HUES6 (cell line): Measurements from ENCODE around the gene ZNF394.

Experiments used
- H3K27ac ChIP-seq: 2 replicates; pipeline ENCODE4 v1.7.0; 2013; ENCODE audit warnings: low read depth, mild to moderate bottlenecking, low read length, inconsistent platforms
- H3K27me3 ChIP-seq: 2 replicates; pipeline ENCODE4 v1.6.1; 2013; ENCODE audit warnings: low read length; ENCODE audit not compliant: control insufficient read depth, insufficient read depth
- H3K36me3 ChIP-seq: 2 replicates; pipeline ENCODE4 v1.6.1; 2013; ENCODE audit warnings: low read length; ENCODE audit not compliant: control insufficient read depth, insufficient read depth
- H3K4me1 ChIP-seq: 2 replicates; pipeline ENCODE4 v1.6.1; 2013; ENCODE audit warnings: low read length; ENCODE audit not compliant: control insufficient read depth, insufficient read depth
- H3K4me3 ChIP-seq: 2 replicates; pipeline ENCODE4 v1.5.1; 2013; ENCODE audit warnings: low read depth, low read length
- H3K9ac ChIP-seq: one replicate; pipeline ENCODE4 v1.6.1; 2013; ENCODE audit warnings: mild to moderate bottlenecking, low read length
- H3K9me3 ChIP-seq: 2 replicates; pipeline ENCODE4 v1.6.1; 2013; ENCODE audit warnings: low read depth, low read length; ENCODE audit not compliant: control insufficient read depth, insufficient read depth

The ZNF394 gene

DNA sequence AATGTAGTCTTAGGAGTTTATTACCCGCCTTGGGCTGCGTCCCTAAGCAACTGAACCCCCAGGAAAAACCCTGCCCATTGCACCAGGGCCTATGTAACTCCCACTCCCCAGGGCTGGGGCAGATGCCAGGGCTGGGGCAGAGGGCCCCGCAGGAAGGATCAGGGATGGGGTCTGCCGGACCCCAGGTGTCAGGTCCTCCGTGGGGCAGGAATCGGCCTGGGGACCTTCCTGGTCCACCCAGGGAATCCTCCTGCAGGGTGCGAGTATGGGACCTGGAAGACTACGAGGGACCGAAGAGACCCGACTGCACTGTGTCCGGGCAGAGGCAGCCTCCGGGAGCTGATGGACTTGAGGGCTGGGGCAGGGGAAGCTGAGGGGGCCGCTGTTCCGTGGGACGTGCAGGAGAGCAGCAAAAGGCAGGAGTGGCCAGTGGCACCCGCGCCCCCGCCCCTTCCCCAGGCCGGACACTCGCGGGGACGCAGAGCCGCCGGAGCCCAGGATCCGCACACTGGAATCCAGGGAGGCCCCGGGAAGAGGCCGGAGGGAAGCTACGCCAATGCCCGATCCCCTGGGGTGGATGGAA lies 31.7 kb downstream of the ZNF394 start:
- H3K27ac ChIP-seq = no peak overlapping the region
- peaks cover 6% of the 10 kb centered on the region for H3K36me3 ChIP-seq
- no peak overlapping the region for H3K9ac ChIP-seq
- no peaks in the 10 kb centered on the region for H3K9me3 ChIP-seq
- H3K4me1 ChIP-seq = 0 out of 2 replicates have a peak, but pooled peaks cover 4% of the 10 kb centered on the region
- no peaks in the 10 kb centered on the region for H3K27me3 ChIP-seq
- no peak overlapping the region for H3K4me3 ChIP-seq

DNA sequence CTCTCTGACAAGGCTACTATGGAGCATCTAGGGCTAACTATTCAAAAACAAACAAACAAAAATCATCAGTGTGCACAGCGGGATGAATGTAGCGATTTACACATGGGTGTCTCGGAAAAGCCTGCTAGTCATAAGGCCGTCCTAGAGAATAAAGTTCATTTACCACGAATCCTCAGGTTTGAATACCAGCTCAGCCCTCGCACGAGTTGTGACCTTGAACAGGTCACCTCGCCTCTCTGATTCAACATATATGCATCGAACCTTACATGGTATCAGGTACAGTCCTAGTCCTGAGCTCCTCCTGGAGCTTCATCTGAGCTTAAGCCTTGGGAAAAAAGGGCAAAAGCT lies 34.7 kb downstream of the ZNF394 start:
- H3K4me1 ChIP-seq = 0 out of 2 replicates have a peak, but pooled peaks cover 4% of the 10 kb centered on the region
- no peaks in the 10 kb centered on the region for H3K9me3 ChIP-seq
- H3K4me3 ChIP-seq = peak overlapping the region; percentile 96
- H3K36me3 ChIP-seq = peaks cover 27% of the 10 kb centered on the region
- H3K27ac ChIP-seq = peak overlapping the region; percentile 93
- no peaks in the 10 kb centered on the region for H3K27me3 ChIP-seq
- H3K9ac ChIP-seq = peak overlapping the region; percentile 97

DNA sequence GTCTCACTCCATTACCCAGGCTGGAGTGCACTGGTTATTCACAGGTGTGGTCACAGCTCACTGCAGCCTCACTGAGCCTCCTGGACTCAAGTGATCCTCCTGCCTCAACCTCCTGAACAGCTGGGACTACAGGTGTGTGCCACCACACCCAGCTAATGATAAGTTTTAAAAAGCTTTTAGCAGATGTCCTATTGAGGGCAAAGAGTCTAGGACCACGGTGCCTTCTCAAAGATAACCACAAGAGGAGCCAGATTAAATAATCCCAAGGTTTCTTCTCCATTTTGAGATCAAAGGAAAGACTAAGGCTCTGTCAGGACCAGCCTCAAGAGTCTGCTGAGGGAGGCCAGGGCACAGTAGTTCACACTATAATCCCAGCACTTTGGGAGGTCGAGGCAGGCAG lies 38.9 kb downstream of the ZNF394 start:
- Histone ChIP-seq H3K27ac (no peak overlapping the region), H3K9ac (no peak overlapping the region), H3K36me3 (peaks cover 69% of the 10 kb centered on the region), H3K9me3 (no peaks in the 10 kb centered on the region), H3K4me3 (no peak overlapping the region), H3K27me3 (no peaks in the 10 kb centered on the region), H3K4me1 (no peaks in the 10 kb centered on the region)

DNA sequence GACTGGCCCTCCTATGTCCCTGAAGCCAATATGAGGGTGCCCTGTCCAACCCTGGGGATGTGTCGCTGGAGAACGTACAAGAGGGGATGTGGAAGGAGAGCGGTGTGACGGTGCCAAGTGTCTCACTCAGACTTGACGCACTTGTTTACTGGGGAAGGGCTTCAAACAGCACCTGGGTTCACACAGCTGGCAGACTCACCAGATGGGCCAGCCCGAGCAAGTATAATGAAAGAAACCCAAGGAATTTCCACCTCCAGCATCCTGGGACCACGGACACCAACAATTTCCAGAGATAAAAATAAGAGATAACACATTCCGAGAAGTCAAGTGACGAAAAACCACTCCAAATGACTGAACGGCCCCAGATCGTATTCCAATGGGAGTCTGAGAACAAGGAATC lies 39.4 kb downstream of the ZNF394 start:
- H3K36me3 ChIP-seq = peaks cover 74% of the 10 kb centered on the region
- no peaks in the 10 kb centered on the region for H3K27me3 ChIP-seq
- H3K27ac ChIP-seq = no peak overlapping the region
- no peak overlapping the region for H3K9ac ChIP-seq
- H3K4me1 ChIP-seq = no peaks in the 10 kb centered on the region
- no peak overlapping the region for H3K4me3 ChIP-seq
- no peaks in the 10 kb centered on the region for H3K9me3 ChIP-seq

DNA sequence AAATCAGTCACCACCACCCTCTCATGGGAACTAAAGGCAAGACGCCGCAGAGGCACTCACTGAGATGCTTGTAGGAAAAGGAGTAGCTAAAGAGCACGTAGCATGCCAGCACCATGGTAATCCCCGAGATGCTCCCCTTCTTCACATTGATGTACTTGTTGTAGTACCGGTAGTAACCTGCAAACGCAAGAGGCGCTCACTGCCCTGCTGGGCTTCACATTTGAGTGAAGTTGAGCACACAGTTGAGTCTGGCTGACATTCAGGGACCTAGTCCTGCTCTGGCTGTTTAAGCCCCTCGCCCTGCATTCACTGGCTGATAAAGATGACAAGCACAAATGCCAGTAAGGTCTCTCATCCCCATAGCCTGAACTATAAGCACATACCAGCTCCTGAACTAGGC lies 41.0 kb downstream of the ZNF394 start:
- no peaks in the 10 kb centered on the region for H3K9me3 ChIP-seq
- peaks cover 89% of the 10 kb centered on the region for H3K36me3 ChIP-seq
- no peak overlapping the region for H3K4me3 ChIP-seq
- H3K9ac ChIP-seq = no peak overlapping the region
- H3K4me1 ChIP-seq = no peaks in the 10 kb centered on the region
- no peak overlapping the region for H3K27ac ChIP-seq
- H3K27me3 ChIP-seq = no peaks in the 10 kb centered on the region

DNA sequence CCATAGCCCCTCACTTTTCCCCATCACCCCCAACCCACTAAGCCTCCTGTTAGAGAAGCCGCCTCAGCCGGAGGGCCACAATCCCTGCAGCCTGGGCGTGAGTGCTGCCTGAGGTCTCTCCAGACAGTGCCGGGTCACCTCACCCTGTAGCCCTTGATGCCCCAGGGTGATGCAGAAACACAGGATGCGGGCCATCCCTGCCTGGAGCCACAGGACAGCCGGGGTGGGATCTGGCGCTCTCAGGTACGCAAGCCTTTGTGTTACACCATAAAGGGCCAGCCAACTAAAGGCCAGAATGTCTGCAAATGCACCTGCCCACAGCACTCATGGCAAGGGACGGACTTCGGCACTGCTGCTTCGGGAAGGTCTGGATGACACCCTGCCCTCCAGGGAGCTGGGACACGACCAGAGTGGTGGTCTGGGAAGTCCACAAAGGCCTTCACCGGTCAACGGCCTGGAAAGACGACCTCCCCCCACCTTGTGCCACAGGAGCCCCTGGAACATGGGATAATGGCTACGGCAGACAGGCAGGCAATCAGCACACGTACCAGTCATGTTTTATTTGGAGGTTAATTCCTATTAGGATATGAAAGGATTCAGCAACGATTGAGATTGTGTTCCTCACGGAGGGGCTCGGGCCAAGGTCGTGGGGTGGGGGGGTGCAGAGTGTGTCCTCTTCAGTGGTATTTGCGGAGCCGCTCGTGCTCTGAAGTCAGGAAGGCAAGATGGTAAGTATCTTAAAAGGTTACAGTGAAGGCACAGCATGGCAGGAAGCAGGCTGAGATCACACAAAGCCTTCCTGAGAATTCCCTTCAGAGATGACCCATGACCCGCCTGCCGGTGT lies 42.2 kb downstream of the ZNF394 start:
- Histone ChIP-seq H3K4me1 (no peaks in the 10 kb centered on the region), H3K9ac (no peak overlapping the region), H3K9me3 (no peaks in the 10 kb centered on the region), H3K27ac (no peak overlapping the region), H3K27me3 (no peaks in the 10 kb centered on the region), H3K36me3 (peaks cover 90% of the 10 kb centered on the region), H3K4me3 (no peak overlapping the region)

DNA sequence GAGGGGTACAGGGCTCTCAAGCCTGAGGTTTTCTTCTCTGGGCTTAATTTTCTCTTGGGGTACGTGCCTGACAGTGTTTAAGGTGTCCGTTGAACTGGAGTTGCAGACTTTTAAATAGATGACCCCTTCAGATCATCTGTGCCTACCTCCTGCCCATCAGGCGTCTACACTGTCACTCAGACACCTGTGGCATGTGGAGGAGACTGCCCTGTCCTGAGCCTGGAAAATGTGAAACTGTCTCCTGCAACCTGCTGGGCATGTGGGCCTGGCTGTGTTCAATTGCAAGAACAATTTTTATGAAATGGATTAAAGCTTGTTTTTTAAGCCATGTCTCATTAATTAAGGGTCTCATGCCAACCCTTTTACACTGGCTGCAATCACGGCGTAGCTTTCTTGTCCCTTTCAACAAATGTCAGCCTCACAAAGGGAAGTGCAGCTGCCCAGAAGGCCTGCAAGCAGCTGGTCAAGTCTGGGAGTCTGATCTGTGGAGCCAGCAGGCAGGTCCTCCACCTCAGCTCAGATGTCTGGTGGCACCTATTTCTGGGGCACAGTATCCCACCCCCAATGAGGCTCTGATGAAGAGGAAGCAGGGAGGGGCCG lies 42.9 kb downstream of the ZNF394 start:
- H3K9ac ChIP-seq = no peak overlapping the region
- no peak overlapping the region for H3K27ac ChIP-seq
- no peaks in the 10 kb centered on the region for H3K27me3 ChIP-seq
- H3K4me1 ChIP-seq = no peaks in the 10 kb centered on the region
- H3K9me3 ChIP-seq = no peaks in the 10 kb centered on the region
- H3K4me3 ChIP-seq = no peak overlapping the region
- peaks cover 93% of the 10 kb centered on the region for H3K36me3 ChIP-seq

DNA sequence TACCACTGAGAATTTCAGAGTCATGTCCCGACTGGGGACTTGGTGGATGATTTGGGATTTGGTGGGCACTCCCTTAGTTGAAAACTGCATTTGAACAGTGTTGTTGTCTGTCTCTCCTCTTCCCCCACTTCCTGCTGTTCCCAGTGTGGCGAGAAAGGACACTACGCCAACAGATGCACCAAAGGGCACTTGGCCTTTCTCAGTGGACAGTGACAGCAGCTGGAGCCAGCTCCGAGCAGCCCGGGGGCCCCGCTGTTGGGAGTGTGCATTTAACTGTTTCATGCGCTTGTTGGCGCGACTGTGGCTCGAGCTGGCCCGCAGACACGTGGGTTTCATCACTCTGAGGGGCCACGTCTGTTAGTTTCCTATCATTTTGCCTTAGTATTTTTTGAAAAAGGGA lies 43.8 kb downstream of the ZNF394 start:
- Histone ChIP-seq H3K4me1 (no peaks in the 10 kb centered on the region), H3K27ac (no peak overlapping the region), H3K27me3 (no peaks in the 10 kb centered on the region), H3K36me3 (peaks cover 98% of the 10 kb centered on the region), H3K9ac (no peak overlapping the region), H3K9me3 (no peaks in the 10 kb centered on the region), H3K4me3 (no peak overlapping the region)

DNA sequence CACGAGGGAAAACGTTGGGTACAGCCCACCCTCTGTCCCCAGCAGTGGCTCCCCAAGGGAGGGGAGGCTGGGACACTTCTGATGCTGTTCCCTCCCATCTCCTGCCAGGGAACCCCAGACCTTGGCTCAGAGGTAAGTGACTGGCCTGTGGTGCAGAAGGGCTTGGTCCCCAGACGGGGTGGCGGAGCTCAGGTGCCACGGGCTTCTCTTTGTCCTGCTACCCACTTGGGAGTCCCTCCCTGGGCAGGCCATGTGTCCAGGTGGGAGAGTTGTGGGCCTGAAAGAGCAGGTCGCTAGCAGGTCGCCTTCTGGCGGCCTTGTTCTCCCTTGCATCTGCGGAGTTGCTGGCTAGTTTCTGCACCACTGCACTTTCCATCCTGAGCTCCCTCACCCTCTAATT lies 44.2 kb downstream of the ZNF394 start:
- no peak overlapping the region for H3K4me3 ChIP-seq
- H3K36me3 ChIP-seq = peaks cover 98% of the 10 kb centered on the region
- H3K27me3 ChIP-seq = no peaks in the 10 kb centered on the region
- H3K27ac ChIP-seq = no peak overlapping the region
- H3K9me3 ChIP-seq = no peaks in the 10 kb centered on the region
- H3K4me1 ChIP-seq = no peaks in the 10 kb centered on the region
- no peak overlapping the region for H3K9ac ChIP-seq

DNA sequence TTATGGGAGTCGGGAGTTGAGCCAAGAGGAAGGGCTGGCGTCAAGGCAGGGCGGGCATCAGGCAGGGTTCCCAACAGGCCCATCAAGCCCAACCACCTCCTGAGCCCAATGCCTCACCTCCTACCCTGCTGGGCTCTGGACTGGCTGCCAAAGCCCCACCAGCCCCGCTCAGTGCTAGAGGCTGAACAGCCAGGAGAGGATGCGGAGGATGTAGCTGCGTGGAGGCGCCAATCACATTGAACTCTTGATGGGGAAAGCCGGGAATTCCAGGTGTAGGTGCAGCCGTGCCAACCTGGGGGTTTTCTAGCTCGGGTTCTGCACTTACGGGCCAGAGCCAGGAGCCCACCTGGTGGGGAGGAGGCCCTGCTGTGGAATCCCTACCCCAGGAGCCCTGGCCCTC lies 47.0 kb downstream of the ZNF394 start:
- Histone ChIP-seq H3K27me3 (no peaks in the 10 kb centered on the region), H3K4me3 (no peak overlapping the region), H3K4me1 (no peaks in the 10 kb centered on the region), H3K9me3 (no peaks in the 10 kb centered on the region), H3K36me3 (peaks cover 98% of the 10 kb centered on the region), H3K27ac (no peak overlapping the region), H3K9ac (no peak overlapping the region)

DNA sequence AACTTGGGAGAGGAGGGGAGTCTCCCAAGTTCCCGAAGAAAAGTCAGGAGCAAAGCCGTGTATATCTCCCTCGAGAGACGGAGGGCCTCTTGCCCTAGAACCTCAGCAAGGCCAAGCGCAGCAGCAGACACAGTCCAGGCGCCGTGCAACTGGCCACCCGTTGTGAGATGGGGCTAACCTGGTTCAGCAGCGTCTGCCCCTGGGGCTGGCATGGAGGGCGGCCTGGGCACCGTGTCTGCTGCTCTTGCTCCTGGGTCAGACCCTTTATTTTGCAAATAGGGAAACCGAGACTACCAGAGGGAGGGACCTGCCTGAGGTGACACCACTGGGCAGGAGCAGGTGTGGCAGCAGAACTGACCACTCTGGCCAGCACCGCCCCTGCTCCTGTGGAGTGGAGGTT lies 47.5 kb downstream of the ZNF394 start:
- no peak overlapping the region for H3K9ac ChIP-seq
- no peak overlapping the region for H3K27ac ChIP-seq
- H3K27me3 ChIP-seq = no peaks in the 10 kb centered on the region
- H3K9me3 ChIP-seq = no peaks in the 10 kb centered on the region
- H3K36me3 ChIP-seq = peaks cover 98% of the 10 kb centered on the region
- H3K4me1 ChIP-seq = no peaks in the 10 kb centered on the region
- no peak overlapping the region for H3K4me3 ChIP-seq
